Measurements from ENCODE around the gene SGMS1.

SGMS1 gene

GRCh38 chr10:50601974-50602373 lies 21.8 kb downstream of the SGMS1 start:
- WGBS: 92% methylated on average over 1 of the region's 1 CpG
- Histone ChIP-seq H3K4me1 (ENCODE audit: control insufficient read depth, insufficient read depth, low read depth, low read length) (peaks cover 5% of the 10 kb centered on the region), H3K4me2 (ENCODE audit: low read length, poor library complexity, severe bottlenecking) (no peak overlapping the region), H3K23ac (ENCODE audit: low read length in 2 of 2) (no peak overlapping the region), H2BK15ac (ENCODE audit: low read depth, poor library complexity, severe bottlenecking) (no peak overlapping the region), H2AK5ac (ENCODE audit: low read length, severe bottlenecking) (no peak overlapping the region), H2AFZ (ENCODE audit: low read depth, low read length) (no peak overlapping the region), H3K9ac (ENCODE audit: low read length) (no peak overlapping the region), H3K27me3 (ENCODE audit: control insufficient read depth in 1 of 2, insufficient read depth in 1 of 2, low read length in 2 of 2) (no peaks in the 10 kb centered on the region), H4K91ac (ENCODE audit: low read length) (no peak overlapping the region), H2BK120ac (ENCODE audit: low read depth, low read length) (no peak overlapping the region), H2BK5ac (ENCODE audit: low read depth, low read length, poor library complexity, severe bottlenecking) (no peak overlapping the region), H3K79me1 (replicated peaks; ENCODE audit: low read length, poor library complexity, severe bottlenecking) (peaks cover 11% of the 10 kb centered on the region), H3K18ac (ENCODE audit: low read depth in 1 of 2, low read length in 2 of 2) (no peak overlapping the region), H3K4me3 (ENCODE audit: insufficient read depth in 1 of 2, low read depth in 1 of 2, low read length in 2 of 2) (no peak overlapping the region), H2BK12ac (ENCODE audit: low read length in 2 of 2) (no peak overlapping the region), H3K27ac (ENCODE audit: low read length, poor library complexity, severe bottlenecking) (no peak overlapping the region), H3K4ac (ENCODE audit: low read depth in 1 of 2, low read length in 2 of 2) (no peak overlapping the region), H3K36me3 (ENCODE audit: control insufficient read depth in 1 of 2, insufficient read depth in 2 of 2, low read depth in 1 of 2, low read length in 2 of 2) (no peaks in the 10 kb centered on the region), H3K14ac (ENCODE audit: low read length in 2 of 2) (no peak overlapping the region), H4K8ac (ENCODE audit: low read length) (no peak overlapping the region), H3K9me3 (ENCODE audit: control insufficient read depth, low read length) (no peaks in the 10 kb centered on the region)
- no peak for DNase-seq

- H2BK5ac ChIP-seq (ENCODE audit: low read depth, low read length, poor library complexity, severe bottlenecking): no peak overlapping the region
- peak; percentile 12 for DNase-seq
- H2BK12ac ChIP-seq (ENCODE audit: low read length in 2 of 2): no peak overlapping the region
These were observed 22.8 kb downstream of the SGMS1 start for GRCh38 chr10:50600831-50601477.

GRCh38 chr10:50600286-50600685 lies 23.5 kb downstream of the SGMS1 start:
- Histone ChIP-seq H3K9me3 (ENCODE audit: control insufficient read depth, low read length) (no peaks in the 10 kb centered on the region), H3K36me3 (ENCODE audit: control insufficient read depth in 1 of 2, insufficient read depth in 2 of 2, low read depth in 1 of 2, low read length in 2 of 2) (no peaks in the 10 kb centered on the region), H3K23ac (ENCODE audit: low read length in 2 of 2) (no peak overlapping the region), H2BK15ac (ENCODE audit: low read depth, poor library complexity, severe bottlenecking) (no peak overlapping the region), H3K4me2 (ENCODE audit: low read length, poor library complexity, severe bottlenecking) (no peak overlapping the region), H4K91ac (ENCODE audit: low read length) (no peak overlapping the region), H2AK5ac (ENCODE audit: low read length, severe bottlenecking) (no peak overlapping the region), H3K4me3 (ENCODE audit: insufficient read depth in 1 of 2, low read depth in 1 of 2, low read length in 2 of 2) (no peak overlapping the region), H2AFZ (ENCODE audit: low read depth, low read length) (no peak overlapping the region), H3K27ac (ENCODE audit: low read length, poor library complexity, severe bottlenecking) (no peak overlapping the region), H4K8ac (ENCODE audit: low read length) (no peak overlapping the region), H3K9ac (ENCODE audit: low read length) (no peak overlapping the region), H2BK12ac (ENCODE audit: low read length in 2 of 2) (no peak overlapping the region), H2BK5ac (ENCODE audit: low read depth, low read length, poor library complexity, severe bottlenecking) (no peak overlapping the region), H3K4me1 (ENCODE audit: control insufficient read depth, insufficient read depth, low read depth, low read length) (peaks cover 5% of the 10 kb centered on the region), H3K27me3 (ENCODE audit: control insufficient read depth in 1 of 2, insufficient read depth in 1 of 2, low read length in 2 of 2) (no peaks in the 10 kb centered on the region), H3K18ac (ENCODE audit: low read depth in 1 of 2, low read length in 2 of 2) (no peak overlapping the region), H3K4ac (ENCODE audit: low read depth in 1 of 2, low read length in 2 of 2) (no peak overlapping the region), H2BK120ac (ENCODE audit: low read depth, low read length) (no peak overlapping the region), H3K14ac (ENCODE audit: low read length in 2 of 2) (no peak overlapping the region), H3K79me1 (replicated peaks; ENCODE audit: low read length, poor library complexity, severe bottlenecking) (peaks cover 19% of the 10 kb centered on the region)
- DNase-seq: no peak
- 86% methylated on average over 1 of the region's 1 CpG for WGBS

More at GRCh38 chr10:50600831-50601477, 22.8 kb downstream of the SGMS1 start:
- H3K4me2 ChIP-seq (ENCODE audit: low read length, poor library complexity, severe bottlenecking): no peak overlapping the region
- no peak overlapping the region for H4K8ac ChIP-seq (ENCODE audit: low read length)
- H3K4ac ChIP-seq (ENCODE audit: low read depth in 1 of 2, low read length in 2 of 2): no peak overlapping the region
- H3K27me3 ChIP-seq (ENCODE audit: control insufficient read depth in 1 of 2, insufficient read depth in 1 of 2, low read length in 2 of 2): no peaks in the 10 kb centered on the region
- H3K4me1 ChIP-seq (ENCODE audit: control insufficient read depth, insufficient read depth, low read depth, low read length): peaks cover 5% of the 10 kb centered on the region
- H3K14ac ChIP-seq (ENCODE audit: low read length in 2 of 2): no peak overlapping the region
- H3K79me1 ChIP-seq (replicated peaks; ENCODE audit: low read length, poor library complexity, severe bottlenecking): peaks cover 16% of the 10 kb centered on the region
- WGBS: 79% methylated on average over 2 of the region's 2 CpGs
- no peak overlapping the region for H3K9ac ChIP-seq (ENCODE audit: low read length)
- H3K27ac ChIP-seq (ENCODE audit: low read length, poor library complexity, severe bottlenecking): no peak overlapping the region
- H2AFZ ChIP-seq (ENCODE audit: low read depth, low read length): no peak overlapping the region
- H4K91ac ChIP-seq (ENCODE audit: low read length): no peak overlapping the region
- H3K36me3 ChIP-seq (ENCODE audit: control insufficient read depth in 1 of 2, insufficient read depth in 2 of 2, low read depth in 1 of 2, low read length in 2 of 2): no peaks in the 10 kb centered on the region
- H2BK15ac ChIP-seq (ENCODE audit: low read depth, poor library complexity, severe bottlenecking): no peak overlapping the region
- H3K4me3 ChIP-seq (ENCODE audit: insufficient read depth in 1 of 2, low read depth in 1 of 2, low read length in 2 of 2): no peak overlapping the region
- H3K23ac ChIP-seq (ENCODE audit: low read length in 2 of 2): no peak overlapping the region
- no peaks in the 10 kb centered on the region for H3K9me3 ChIP-seq (ENCODE audit: control insufficient read depth, low read length)
- H3K18ac ChIP-seq (ENCODE audit: low read depth in 1 of 2, low read length in 2 of 2): no peak overlapping the region
- no peak overlapping the region for H2AK5ac ChIP-seq (ENCODE audit: low read length, severe bottlenecking)
- no peak overlapping the region for H2BK120ac ChIP-seq (ENCODE audit: low read depth, low read length)

- Histone ChIP-seq H3K4me2 (ENCODE audit: low read length, poor library complexity, severe bottlenecking) (no peak overlapping the region), H4K91ac (ENCODE audit: low read length) (no peak overlapping the region), H3K4me1 (ENCODE audit: control insufficient read depth, insufficient read depth, low read depth, low read length) (no peaks in the 10 kb centered on the region), H3K14ac (ENCODE audit: low read length in 2 of 2) (no peak overlapping the region), H2BK5ac (ENCODE audit: low read depth, low read length, poor library complexity, severe bottlenecking) (no peak overlapping the region), H3K36me3 (ENCODE audit: control insufficient read depth in 1 of 2, insufficient read depth in 2 of 2, low read depth in 1 of 2, low read length in 2 of 2) (no peaks in the 10 kb centered on the region), H2AK5ac (ENCODE audit: low read length, severe bottlenecking) (no peak overlapping the region), H3K23ac (ENCODE audit: low read length in 2 of 2) (no peak overlapping the region), H4K8ac (ENCODE audit: low read length) (no peak overlapping the region), H2BK12ac (ENCODE audit: low read length in 2 of 2) (no peak overlapping the region), H3K4me3 (ENCODE audit: insufficient read depth in 1 of 2, low read depth in 1 of 2, low read length in 2 of 2) (no peak overlapping the region), H2AFZ (ENCODE audit: low read depth, low read length) (no peak overlapping the region), H3K9me3 (ENCODE audit: control insufficient read depth, low read length) (no peaks in the 10 kb centered on the region), H3K79me1 (replicated peaks; ENCODE audit: low read length, poor library complexity, severe bottlenecking) (peaks cover 17% of the 10 kb centered on the region), H2BK15ac (ENCODE audit: low read depth, poor library complexity, severe bottlenecking) (no peak overlapping the region), H3K9ac (ENCODE audit: low read length) (no peak overlapping the region), H3K27ac (ENCODE audit: low read length, poor library complexity, severe bottlenecking) (no peak overlapping the region), H3K4ac (ENCODE audit: low read depth in 1 of 2, low read length in 2 of 2) (no peak overlapping the region), H2BK120ac (ENCODE audit: low read depth, low read length) (no peak overlapping the region), H3K18ac (ENCODE audit: low read depth in 1 of 2, low read length in 2 of 2) (no peak overlapping the region), H3K27me3 (ENCODE audit: control insufficient read depth in 1 of 2, insufficient read depth in 1 of 2, low read length in 2 of 2) (no peaks in the 10 kb centered on the region)
- WGBS: 100% methylated on average over 3 of the region's 3 CpGs
- no peak for DNase-seq
These were observed 26.9 kb downstream of the SGMS1 start for GRCh38 chr10:50596897-50597296.
